GM10266 (cell line): ENCODE data around the gene SIRT6.
A peak's percentile ranks its signal among the peaks of the same experiment; 100 is the strongest.
"Not testable (repeated sequence)": the region's sequence is repeated elsewhere in the genome, so short reads cannot be mapped to it uniquely, and the experiment has no call there.

ENCODE experiments used
- DNase-seq: peaks from one replicate; pipeline ENCODE4 v3.0.0; 2012; ENCODE audit errors: extremely low spot score
- TF ChIP-seq, protein P1 (sequence below): IDR thresholded peaks from 2 replicates; pipeline ENCODE4 v1.5.1; 2012; ENCODE audit warnings: mild to moderate bottlenecking, low read depth; ENCODE audit not compliant: control insufficient read depth, insufficient read depth; ENCODE audit errors: missing control alignments

Gene SIRT6

DNA sequence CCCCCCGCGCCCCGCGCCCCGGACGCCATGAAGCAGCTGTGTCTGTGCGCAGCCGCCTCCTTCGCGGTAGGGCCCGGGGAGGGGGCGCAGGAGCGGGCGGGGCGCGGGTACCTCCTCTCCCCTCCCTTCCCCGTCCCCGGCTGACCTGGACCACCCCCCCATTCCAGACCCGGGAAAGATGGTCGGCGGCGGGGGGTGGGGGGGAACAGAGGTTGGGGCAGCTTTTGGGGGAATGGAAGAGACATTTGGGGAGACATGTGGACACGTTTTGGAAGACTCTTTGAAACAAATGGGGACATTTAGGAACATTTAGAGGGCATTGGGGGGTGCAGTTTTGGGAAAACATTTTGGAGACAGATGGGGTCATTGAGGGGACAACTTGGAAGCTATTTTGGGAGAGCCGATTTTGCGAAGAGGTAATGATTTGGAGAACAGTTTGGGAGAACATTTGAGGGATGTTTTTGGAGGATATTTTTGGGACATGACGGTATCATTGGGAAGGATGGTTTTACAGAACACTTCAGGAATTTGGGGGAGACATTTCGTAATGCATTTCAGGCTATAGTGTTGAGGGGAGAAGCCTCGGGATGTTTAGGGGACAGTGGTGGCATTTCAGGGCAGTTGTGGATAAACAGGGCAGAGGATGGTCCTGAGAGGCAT, 16.2 kb upstream of the SIRT6 start:
- no peak for DNase-seq
- TF ChIP-seq, protein P1, sequence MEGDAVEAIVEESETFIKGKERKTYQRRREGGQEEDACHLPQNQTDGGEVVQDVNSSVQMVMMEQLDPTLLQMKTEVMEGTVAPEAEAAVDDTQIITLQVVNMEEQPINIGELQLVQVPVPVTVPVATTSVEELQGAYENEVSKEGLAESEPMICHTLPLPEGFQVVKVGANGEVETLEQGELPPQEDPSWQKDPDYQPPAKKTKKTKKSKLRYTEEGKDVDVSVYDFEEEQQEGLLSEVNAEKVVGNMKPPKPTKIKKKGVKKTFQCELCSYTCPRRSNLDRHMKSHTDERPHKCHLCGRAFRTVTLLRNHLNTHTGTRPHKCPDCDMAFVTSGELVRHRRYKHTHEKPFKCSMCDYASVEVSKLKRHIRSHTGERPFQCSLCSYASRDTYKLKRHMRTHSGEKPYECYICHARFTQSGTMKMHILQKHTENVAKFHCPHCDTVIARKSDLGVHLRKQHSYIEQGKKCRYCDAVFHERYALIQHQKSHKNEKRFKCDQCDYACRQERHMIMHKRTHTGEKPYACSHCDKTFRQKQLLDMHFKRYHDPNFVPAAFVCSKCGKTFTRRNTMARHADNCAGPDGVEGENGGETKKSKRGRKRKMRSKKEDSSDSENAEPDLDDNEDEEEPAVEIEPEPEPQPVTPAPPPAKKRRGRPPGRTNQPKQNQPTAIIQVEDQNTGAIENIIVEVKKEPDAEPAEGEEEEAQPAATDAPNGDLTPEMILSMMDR: no peak

DNA sequence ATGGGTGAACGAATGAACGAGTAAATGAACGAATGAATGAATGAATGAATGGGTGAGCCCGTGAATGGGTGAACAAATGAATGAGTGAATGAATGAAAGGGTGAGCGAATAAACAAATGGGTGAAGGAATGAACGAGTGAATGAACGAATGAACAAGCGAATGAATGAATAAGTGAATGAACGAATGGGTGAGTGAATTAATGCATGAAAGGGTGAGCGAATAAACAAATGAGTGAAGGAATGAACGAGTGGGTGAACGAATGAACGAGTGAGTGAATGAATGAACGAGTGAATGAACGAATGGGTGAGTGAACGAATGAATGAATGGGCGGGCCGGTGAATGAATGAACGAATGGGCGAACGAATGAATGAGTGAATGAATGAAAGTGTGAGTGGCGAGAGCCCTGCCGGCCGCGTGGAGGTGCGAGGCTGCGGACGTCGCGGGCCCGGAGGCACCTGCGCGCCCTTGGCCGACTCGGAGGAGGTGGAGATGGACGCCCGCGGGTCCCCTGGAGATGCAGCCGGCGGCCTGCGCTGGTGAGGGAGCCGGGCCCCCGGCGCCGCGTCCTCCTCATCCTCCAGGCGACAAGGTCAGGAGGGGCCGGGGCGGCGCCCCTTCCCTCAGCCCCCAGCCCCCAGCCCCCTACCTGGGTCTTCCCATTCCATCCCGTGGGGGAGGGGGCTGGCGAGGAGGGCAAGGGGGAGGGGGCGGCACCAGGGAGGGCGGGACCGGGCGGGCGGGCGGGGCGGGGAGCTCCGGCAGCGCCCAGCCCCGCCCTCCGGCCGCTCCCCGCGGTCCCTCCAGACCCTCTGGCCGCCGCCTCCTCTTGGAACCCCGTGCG, 15.5 kb upstream of the SIRT6 start:
- DNase-seq: peak; percentile 62
- TF ChIP-seq, protein P1: no peak

DNA sequence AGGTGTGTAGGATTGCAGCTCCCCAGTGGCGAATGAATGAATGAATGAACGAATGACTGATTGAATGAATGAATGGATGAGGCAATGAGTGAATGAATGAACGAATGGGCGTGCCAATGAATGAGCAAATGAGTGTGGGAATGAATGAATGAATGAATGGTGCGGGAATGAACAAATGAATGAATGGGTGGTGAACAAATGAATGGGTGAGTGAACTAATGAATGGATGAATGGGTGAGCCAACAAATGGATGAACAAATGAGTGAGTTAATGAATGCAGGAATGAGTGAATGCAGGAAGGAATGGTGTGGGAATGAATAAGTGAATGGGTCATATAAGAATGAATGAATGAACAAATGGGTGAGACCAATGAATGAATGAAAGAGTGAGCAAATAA, 14.9 kb upstream of the SIRT6 start:
- no peak for DNase-seq

DNA sequence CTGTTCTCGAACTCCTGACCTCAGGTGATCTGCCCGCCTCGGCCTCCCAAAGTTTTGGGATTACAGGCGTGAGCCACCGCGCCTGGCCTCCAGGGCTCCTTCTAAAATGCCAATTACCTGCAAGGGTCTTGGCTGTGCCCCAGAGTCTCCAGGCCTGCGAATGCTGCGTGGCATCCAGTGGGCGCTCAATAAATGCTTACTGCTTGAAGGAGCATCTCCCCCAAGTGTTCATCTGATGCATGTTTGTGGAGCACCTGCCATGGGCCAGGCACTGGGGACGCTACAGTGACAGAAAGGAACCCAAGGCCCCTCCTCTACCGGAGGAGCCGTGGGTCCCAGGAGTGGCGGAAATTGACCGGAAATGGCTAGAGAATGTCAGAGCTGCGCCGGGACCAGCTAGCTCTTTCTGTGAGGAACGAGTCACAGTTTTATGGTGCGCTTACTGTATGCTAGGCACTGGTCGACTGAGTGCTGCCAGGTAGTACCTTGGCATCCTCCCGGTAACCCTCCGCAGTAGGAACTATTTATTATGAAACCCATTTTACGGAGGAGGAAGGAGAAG, 14.3 kb upstream of the SIRT6 start:
- TF ChIP-seq, protein P1: no peak
- no peak for DNase-seq

More for the DNA sequence above, 14.9 kb upstream of the SIRT6 start:
- TF ChIP-seq, protein P1: no peak

DNA sequence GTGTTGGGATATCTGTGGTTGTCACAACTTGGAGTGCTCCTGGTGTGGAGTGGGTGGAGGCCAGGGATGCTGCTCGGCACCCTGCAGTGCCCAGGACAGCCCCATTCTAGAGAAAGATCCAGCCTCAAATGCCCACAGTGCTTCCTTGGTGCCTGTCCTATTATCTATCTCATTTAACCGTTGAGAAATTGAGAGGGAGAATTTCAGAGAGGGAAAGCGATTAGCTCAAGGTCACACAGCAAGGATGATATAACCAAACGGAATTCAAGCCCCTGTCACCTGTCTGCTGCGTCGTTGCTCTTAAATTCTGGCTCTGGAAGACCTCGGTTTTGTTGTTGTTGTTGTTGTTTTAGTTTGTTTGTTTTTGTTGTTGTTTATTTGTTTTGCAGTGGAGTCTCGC, 13.6 kb upstream of the SIRT6 start:
- TF ChIP-seq, protein P1: no peak
- DNase-seq: no peak

DNA sequence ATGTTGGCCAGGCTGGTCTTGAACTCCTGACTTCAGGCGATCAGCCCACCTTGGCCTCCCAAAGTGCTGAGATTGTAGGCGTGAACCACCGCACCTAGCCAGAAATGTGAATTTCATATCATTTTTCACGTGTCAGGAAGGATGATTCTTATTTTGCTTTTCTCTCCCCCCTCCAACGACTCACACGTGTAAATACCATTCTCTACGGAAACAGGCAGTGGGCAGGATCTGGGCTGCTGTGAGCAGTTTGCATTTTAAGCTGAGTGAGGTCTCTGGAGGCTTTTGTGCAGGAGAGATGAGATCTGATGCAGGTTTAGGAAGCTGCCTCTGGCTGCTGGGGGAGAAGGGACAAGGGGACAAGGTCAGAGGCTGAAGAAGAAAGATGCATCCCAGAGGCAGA, 12.0 kb upstream of the SIRT6 start:
- DNase-seq: no peak
- TF ChIP-seq, protein P1: no peak

DNA sequence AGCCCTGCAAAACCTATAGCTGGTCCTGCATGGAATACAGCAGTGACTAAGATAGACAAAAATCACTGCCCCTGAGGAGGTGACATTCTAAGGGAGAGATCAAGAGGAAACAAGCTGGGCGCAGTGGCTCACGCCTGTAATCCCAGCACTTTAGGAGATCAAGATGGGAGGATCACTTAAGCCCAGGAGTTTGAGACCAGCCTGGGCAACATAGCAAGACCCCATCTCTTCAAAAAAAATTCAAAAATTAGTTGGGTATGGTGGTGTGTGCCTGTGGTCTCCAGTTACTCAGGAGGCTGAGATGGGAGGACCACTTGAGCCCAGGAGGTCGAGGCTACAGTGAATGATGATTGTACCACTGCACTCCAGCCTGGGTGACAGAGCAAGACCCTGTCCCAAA, 10.2 kb upstream of the SIRT6 start:
- DNase-seq: not testable (repeated sequence)
